ENCODE results near the gene KIFC3.
A peak's percentile ranks its signal among the peaks of the same experiment; 100 is the strongest.

Gene KIFC3

DNA sequence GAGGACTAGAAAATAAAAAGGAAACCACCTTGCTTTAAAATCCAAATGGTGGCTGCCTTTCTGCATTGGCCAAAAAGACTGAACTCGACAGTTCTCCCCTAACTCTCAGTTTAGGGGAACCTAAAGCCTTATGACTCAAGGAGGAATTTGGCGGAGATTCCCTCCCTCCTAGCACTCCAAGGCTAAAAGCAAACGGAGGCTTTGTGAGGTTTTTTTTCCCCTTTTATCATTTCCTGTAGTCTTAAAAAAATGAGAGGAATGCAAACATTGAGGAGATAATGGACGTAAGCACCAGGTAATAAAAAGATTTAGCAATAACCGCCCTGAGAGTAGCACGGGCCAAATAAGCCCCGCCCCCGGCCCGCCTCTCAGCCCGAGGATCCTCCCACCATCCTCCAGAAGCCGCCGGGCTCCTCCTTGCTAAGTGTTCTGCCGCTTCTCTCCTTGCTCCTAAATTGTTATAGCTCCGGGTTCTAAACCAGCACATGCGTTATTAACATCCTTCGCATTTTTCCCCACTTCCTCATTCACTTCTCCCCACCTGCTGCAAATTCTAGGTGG is 5.8 kb upstream of the KIFC3 start:
- TF ChIP-seq, protein P1, sequence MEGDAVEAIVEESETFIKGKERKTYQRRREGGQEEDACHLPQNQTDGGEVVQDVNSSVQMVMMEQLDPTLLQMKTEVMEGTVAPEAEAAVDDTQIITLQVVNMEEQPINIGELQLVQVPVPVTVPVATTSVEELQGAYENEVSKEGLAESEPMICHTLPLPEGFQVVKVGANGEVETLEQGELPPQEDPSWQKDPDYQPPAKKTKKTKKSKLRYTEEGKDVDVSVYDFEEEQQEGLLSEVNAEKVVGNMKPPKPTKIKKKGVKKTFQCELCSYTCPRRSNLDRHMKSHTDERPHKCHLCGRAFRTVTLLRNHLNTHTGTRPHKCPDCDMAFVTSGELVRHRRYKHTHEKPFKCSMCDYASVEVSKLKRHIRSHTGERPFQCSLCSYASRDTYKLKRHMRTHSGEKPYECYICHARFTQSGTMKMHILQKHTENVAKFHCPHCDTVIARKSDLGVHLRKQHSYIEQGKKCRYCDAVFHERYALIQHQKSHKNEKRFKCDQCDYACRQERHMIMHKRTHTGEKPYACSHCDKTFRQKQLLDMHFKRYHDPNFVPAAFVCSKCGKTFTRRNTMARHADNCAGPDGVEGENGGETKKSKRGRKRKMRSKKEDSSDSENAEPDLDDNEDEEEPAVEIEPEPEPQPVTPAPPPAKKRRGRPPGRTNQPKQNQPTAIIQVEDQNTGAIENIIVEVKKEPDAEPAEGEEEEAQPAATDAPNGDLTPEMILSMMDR (IDR thresholded peaks at IDR 0.05; ENCODE audit: low read depth, low read length): no peak

DNA sequence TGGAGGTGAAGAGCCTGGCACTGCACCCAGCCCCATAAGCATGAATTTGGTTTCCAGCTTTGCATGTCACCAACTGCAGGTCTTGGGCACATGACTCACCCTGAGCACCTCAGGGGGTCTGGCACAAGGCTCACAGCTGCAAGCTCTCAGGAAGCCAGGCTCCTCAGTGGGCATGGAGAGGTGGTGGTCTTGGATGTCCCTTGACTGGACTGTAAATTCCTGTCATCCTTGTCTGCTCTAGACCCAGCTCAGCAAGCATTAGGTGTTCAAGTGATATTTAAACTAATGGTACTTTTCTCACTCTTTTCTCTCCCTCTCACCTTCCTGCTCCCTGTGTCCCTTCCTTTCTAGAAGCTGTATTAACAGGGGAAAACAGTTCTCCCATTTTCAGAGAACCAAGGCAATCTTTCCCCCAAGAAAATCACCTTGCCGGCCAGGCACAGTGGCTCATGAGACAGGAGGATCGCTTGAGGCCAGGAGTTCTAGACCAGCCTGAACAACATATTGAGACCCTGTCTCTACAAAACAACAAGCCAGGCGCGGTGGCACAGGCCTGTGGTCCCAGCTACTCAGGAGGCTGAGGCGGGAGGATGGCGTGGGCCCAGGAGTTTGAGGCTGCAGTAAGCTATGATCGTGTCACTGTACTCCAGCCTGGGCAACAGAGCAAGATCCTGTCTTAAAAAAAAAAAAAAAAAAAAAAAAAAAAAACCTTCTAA is 5.1 kb upstream of the KIFC3 start:
- H3K4me3 ChIP-seq (ENCODE audit: low read depth, low read length): no peak overlapping the region
- TF ChIP-seq, protein P1 (IDR thresholded peaks at IDR 0.05; ENCODE audit: low read depth, low read length): no peak

More for the DNA sequence above, 5.8 kb upstream of the KIFC3 start:
- peak overlapping the region; percentile 8; the same call in 1 of the 2 replicates for H3K4me3 ChIP-seq (ENCODE audit: low read depth, low read length)

DNA sequence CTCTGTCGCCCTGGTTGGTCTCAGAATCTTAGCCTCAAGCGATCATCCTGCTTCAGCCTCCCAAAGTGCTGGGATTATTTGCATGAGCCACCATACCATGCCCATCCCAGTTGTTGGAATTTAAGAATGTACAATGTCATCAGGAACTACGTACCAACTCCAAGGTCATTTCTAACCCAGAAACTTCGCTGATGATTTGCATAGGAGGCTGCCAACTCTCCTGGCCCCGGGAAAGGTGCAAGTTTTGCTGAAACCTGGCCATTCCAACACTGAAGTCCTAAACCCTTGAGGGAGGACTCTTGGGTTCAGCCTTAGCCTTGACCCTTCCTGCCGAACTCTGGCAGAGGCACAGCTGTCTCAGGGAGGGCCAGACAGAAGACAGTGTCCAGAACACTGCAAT is 2.9 kb upstream of the KIFC3 start:
- TF ChIP-seq, protein P1 (IDR thresholded peaks at IDR 0.05; ENCODE audit: low read depth, low read length): no peak
- no peak overlapping the region for H3K4me3 ChIP-seq (ENCODE audit: low read depth, low read length)

DNA sequence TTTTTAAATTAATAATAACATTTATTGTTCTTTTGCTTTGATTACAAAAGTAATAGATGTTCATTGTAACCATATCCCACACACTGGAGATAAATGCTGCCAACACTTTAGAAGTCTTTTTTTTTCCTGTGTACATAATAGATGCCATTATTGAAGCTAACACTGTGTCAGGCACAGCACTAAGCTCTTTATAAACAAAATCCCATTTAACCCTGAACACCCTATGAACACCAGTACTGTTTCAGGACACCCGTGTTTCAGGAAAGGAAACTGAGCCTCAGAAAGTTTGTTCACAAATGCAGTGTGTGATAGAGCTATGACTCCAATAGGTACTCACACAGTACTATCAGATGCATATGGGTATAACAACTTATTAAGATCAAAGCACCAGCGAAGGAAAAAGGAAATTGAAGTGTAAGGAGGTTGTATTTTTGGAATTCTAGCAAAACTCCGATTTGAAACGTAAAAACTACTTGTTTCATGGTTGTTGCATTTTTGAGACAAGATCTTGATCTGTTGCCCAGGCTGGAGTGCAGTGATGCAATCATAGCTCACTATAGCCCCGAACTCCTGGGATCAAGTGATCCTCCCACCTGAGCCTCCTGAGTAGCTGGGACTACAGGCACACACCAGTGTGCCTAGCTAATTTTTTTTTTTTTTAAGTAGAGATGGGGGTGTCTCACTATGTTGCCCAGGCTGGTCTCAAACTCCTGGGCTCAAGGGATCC is 2.0 kb upstream of the KIFC3 start:
- no peak overlapping the region for H3K4me3 ChIP-seq (ENCODE audit: low read depth, low read length)
- TF ChIP-seq, protein P1 (IDR thresholded peaks at IDR 0.05; ENCODE audit: low read depth, low read length): no peak

DNA sequence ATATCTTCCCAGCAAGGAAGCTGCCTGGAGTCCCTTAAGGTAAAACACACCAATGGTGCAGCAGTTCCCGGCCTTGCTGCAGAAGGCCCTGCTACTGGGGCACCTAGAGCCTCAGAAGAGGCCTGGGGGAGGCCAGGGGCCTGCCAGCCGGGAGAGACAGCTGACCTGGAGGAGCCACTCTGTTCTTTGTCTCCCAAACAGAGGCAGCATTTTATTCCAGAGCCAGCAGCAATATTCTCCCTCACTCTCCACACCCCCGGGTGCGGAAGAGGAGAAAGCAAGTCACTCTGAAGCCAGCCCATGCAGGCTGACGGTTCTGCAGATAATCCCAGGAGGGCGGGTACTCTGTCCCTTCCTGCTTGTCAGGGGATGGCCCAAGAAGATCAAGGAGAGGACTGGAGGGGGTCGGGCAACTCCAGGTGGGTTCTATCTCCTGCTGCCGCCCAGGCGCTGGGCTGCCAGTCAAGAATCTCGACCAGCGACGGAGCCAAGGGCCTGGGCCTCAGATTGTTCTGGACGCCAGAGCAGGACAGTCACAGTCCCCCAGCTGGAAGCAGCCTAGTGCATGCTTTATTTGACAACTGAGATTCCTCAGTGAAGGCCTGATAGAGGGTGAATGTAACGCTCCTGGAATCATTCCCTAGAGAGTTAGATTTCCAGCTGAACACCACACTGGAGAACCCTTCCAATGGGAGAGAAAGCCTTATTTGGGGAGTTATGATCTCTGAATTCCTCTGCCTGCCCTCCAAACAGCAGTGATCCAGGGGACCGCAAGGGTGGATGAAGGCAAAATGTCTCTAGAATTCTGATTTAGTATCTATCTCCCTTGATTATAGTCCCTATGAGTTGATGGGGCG is 1.1 kb upstream of the KIFC3 start:
- TF ChIP-seq, protein P1 (IDR thresholded peaks at IDR 0.05; ENCODE audit: low read depth, low read length): no peak
- H3K4me3 ChIP-seq (ENCODE audit: low read depth, low read length): no peak overlapping the region

DNA sequence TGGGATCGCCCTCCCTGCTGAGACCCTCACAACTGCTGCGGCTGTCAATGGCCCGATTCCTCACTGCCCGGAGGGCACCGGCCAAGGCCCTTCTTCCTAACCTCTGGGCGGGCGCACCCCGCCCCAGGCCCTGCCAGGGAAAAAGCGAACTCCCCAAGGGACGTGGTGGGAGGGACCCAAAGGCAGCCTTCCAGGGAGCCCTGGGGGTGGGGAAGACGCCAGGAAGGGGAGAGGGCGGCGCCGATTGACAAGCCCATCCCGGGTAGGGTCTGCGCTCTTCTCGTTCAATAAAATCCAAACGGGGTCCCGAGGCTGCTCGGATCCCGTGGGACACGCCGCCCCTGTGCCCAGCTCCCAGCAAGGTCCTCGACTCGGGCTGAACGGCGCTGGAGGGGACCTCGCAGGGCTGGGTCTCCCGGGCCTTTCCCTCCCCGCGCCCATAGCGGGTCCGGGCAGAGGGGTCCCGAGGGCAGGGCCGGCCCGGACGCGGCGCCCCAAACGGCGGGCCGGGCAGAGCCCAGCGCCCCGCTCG is 416 bp downstream of the KIFC3 start:
- TF ChIP-seq, protein P1 (IDR thresholded peaks at IDR 0.05; ENCODE audit: low read depth, low read length): no peak
- H3K4me3 ChIP-seq (ENCODE audit: low read depth, low read length): peak overlapping the region; percentile 89

Measured in WI38 (cell line).